Activated naive CD4-positive, alpha-beta T cell treated with anti-CD3 and anti-CD28 coated beads, Interleukin-2, amount 10 ng/mL, durations not matched to agents 5 hours and 36 hours (primary cell): ENCODE results near the gene WDR33. TPM values are rescaled to one million over a fixed set of nuclear protein-coding genes. Genes with fewer than 3 reads are reported as not detected.

ENCODE experiments used
- total RNA-seq, 2 experiments: library from RNA; stranded (reverse); gene quantifications; one replicate each; pipeline ENCODE4 v1.2.3, GENCODE V29; 2021

The WDR33 gene
- total RNA-seq, result 10 to 100 TPM; 63.2 to 64.0 TPM

GRCh38 chr2:127810619-127811396 lies at the start of gene WDR33:
Gene WDR33, minus strand, starts transcription at chr2:127811171. Its CDS starts 40,190 bp downstream, at chr2:127770981.

GRCh38 chr2:127701193-127701650 lies 109.7 kb downstream of the WDR33 start, which contains the start of gene SFT2D3:
Gene SFT2D3, plus strand, starts transcription at chr2:127701497. Its CDS starts 32 bp downstream, at chr2:127701529.

GRCh38 chr2:127675331-127676261 lies 135.4 kb downstream of the WDR33 start, which contains the start of gene LIMS2:
Gene LIMS2, minus strand, starts transcription at chr2:127675530. Its CDS starts 506 bp downstream, at chr2:127675024.

Other genes with a start within 250 kb of the WDR33 start
- gene GPR17, start 165.0 kb downstream of the WDR33 start, total RNA-seq, result not detected
- 10 to 100 TPM; 51.7 to 53.4 TPM for gene LIMS2, start 135.6 kb downstream of the WDR33 start, total RNA-seq
- 1 to 10 TPM; 7.0 to 7.4 TPM for gene SFT2D3, start 109.7 kb downstream of the WDR33 start, total RNA-seq
- 10 to 100 TPM; 37.9 to 38.6 TPM for gene POLR2D, start 47.0 kb upstream of the WDR33 start, total RNA-seq
- 10 to 100 TPM; 13.3 to 14.3 TPM for gene AMMECR1L, start 74.8 kb upstream of the WDR33 start, total RNA-seq
- 10 to 100 TPM; 28.6 to 29.9 TPM for gene SAP130, start 216.9 kb upstream of the WDR33 start, total RNA-seq